Tibial nerve (tissue), 4 donors: ENCODE measurements around the gene OPCML. TPM values are rescaled to one million over a fixed set of nuclear protein-coding genes. Genes with fewer than 3 reads are reported as not detected.

Experiments used
- DNase-seq, 2 donors: peaks; one replicate each; pipeline ENCODE4 v3.0.0-alpha.2; 2019; ENCODE audit warnings: low spot score in 2 of 2
- H3K27ac ChIP-seq, 4 donors: fragments of 200-600 bp; sonication (generic) in 3 of 4; one replicate each; pipeline ENCODE4 v1.5.1; 2017 to 2019; ENCODE audit warnings: mild to moderate bottlenecking in 1 of 4
- H3K27me3 ChIP-seq, 2 donors: fragments of 200-600 bp; sonication (generic) in 1 of 2; one replicate each; pipeline versions ENCODE4 v1.5.1 to v1.6.0; 2017 to 2019
- H3K36me3 ChIP-seq, 3 donors: fragments of 200-600 bp; sonication (generic); one replicate each; pipeline ENCODE4 v1.5.1; 2018 to 2019
- H3K4me1 ChIP-seq, 4 donors: fragments of 200-600 bp; sonication (generic) in 3 of 4; one replicate each; pipeline ENCODE4 v1.5.1; 2017 to 2019
- H3K4me3 ChIP-seq, 4 donors: fragments of 200-600 bp; sonication (generic) in 3 of 4; one replicate each; pipeline ENCODE4 v1.5.1; 2017 to 2019; ENCODE audit warnings: mild to moderate bottlenecking in 1 of 4, moderate library complexity in 1 of 4
- H3K9me3 ChIP-seq, 4 donors: fragments of 200-600 bp; sonication (generic) in 3 of 4; one replicate each; pipeline ENCODE4 v1.5.1; 2017 to 2019
- EP300 ChIP-seq, 2 donors: sonication (generic); formaldehyde crosslinking; IDR thresholded peaks; one replicate each; pipeline ENCODE4 v1.6.1; 2017; ENCODE audit warnings: antibody characterized with exemption in 2 of 2, mild to moderate bottlenecking in 1 of 2
- POLR2A ChIP-seq, 2 donors: fragments of 450-650 bp; IDR thresholded peaks; one replicate each; pipeline ENCODE4 v1.6.1; 2017; ENCODE audit warnings: antibody characterized with exemption in 2 of 2, mild to moderate bottlenecking in 2 of 2, moderate library complexity in 2 of 2
- WGBS, 2 donors: methylation state at CpG; one replicate each; pipeline ENCODE4 v1.1.5; 2018; 5-methylcytosine and 5-hydroxymethylcytosine counted together
- total RNA-seq, 4 donors: library from RNA; depleted of rRNA; stranded (reverse); fragments of >200 nt; gene quantifications; one replicate each; pipeline ENCODE4 v1.1.0, GENCODE V29; 2016
- TF ChIP-seq, protein P1 (sequence below), 5 experiments: fragments of 200-600 bp in 3 of 5; fragments of 450-650 bp in 2 of 5; sonication (generic) in 3 of 5; IDR thresholded peaks; one replicate each; pipeline ENCODE4 v1.5.1; 2016 to 2019; ENCODE audit warnings: antibody characterized with exemption in 5 of 5, mild to moderate bottlenecking in 3 of 5, moderate library complexity in 2 of 5

Gene OPCML
- total RNA-seq, 4 donors from 2014 or later = 1.0 to 10.8 (median 1.9) TPM

DNA sequence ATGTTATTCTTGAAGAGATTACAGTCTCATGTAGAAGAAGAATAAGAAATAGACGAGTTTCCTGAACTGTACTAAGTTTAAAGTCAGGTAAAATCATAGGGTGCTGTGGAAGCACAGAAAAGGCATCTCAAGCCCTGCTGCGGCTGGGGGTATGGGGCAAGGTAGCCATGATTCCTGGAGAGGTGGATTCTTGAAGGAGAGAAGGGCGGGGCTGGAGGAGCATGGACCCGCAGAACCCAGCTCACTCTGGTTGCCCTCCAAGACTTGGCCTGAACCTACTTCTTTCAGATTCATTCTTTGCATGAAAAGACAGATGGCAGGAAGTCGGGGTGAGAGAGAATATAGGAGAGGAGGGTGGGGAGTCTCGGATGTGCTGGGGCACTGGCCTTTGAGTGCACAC, 57.8 kb downstream of the OPCML start:
- TF ChIP-seq, protein P1, sequence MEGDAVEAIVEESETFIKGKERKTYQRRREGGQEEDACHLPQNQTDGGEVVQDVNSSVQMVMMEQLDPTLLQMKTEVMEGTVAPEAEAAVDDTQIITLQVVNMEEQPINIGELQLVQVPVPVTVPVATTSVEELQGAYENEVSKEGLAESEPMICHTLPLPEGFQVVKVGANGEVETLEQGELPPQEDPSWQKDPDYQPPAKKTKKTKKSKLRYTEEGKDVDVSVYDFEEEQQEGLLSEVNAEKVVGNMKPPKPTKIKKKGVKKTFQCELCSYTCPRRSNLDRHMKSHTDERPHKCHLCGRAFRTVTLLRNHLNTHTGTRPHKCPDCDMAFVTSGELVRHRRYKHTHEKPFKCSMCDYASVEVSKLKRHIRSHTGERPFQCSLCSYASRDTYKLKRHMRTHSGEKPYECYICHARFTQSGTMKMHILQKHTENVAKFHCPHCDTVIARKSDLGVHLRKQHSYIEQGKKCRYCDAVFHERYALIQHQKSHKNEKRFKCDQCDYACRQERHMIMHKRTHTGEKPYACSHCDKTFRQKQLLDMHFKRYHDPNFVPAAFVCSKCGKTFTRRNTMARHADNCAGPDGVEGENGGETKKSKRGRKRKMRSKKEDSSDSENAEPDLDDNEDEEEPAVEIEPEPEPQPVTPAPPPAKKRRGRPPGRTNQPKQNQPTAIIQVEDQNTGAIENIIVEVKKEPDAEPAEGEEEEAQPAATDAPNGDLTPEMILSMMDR (IDR thresholded peaks at IDR 0.05) = no peak
- no peak for TF ChIP-seq POLR2A (IDR thresholded peaks at IDR 0.05)
- H3K4me1 ChIP-seq = no peaks in the 10 kb centered on the region
- no peaks in the 10 kb centered on the region for H3K9me3 ChIP-seq
- no peak overlapping the region for H3K4me3 ChIP-seq
- H3K36me3 ChIP-seq = no peaks in the 10 kb centered on the region
- no peak for DNase-seq
- H3K27ac ChIP-seq = no peak overlapping the region
- 77 to 78% methylated on average over 6 of the region's 6 CpGs for WGBS, 2 donors
- H3K27me3 ChIP-seq = no peaks in the 10 kb centered on the region

DNA sequence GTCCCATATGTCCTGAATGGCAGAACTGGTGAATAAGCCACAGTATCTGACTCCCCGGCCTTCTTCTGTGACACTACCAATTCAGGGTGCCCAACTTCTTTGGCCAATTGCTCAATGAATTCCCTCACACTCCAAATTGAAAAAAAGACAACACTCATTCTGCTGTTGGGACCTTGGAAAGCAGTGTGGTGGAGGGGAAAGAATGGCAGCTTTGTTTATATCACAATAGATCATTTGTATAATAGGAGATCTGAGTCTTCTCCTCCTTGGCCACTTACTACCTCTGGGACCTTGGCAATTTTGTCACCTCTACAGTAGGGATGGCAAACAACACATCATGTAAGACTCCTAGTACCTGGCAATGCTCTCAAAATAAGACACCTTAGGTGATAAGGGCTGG, 64.6 kb downstream of the OPCML start:
- H3K4me3 ChIP-seq = no peak overlapping the region
- TF ChIP-seq POLR2A (IDR thresholded peaks at IDR 0.05) (no peak), EP300 (IDR thresholded peaks at IDR 0.05) (no peak)
- TF ChIP-seq, protein P1 (IDR thresholded peaks at IDR 0.05) = no peak
- H3K36me3 ChIP-seq = no peaks in the 10 kb centered on the region
- H3K27ac ChIP-seq = no peak overlapping the region
- 41 to 68% methylated on average over 1 of the region's 1 CpG for WGBS, 2 donors
- no peaks in the 10 kb centered on the region for H3K9me3 ChIP-seq
- H3K4me1 ChIP-seq = no peaks in the 10 kb centered on the region
- DNase-seq = no peak
- no peaks in the 10 kb centered on the region for H3K27me3 ChIP-seq

DNA sequence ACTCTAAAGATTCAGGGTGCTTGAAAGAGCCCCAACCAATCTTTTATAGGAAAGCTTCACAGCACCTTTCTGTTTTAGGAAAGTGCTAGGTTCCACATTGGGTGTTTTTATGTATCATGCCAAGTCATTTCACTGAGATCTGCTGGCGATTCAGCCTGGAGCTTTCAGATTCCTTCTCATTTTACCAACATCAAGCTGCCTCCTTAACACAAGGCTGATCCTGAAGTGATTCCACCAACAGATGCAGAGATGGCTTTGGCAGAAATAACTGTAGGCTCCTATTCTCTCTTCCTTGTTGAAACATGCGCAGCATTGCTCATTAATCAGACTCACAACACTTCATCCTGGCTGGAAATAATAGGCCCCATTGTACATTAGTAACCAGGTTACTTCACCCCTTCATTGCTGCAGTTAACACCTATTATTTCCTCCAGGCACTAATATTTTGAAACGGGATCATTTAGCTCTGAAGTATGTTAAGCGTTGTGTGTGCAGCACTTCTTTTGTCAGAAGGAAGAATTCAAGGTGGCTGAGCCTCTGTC, 89.0 kb downstream of the OPCML start:
- Histone ChIP-seq H3K27ac (no peak overlapping the region), H3K4me1 (no peaks in the 10 kb centered on the region), H3K9me3 (peaks cover 0 to 5% (median 0%) of the 10 kb centered on the region in 4 donors), H3K36me3 (no peaks in the 10 kb centered on the region), H3K27me3 (no peaks in the 10 kb centered on the region), H3K4me3 (no peak overlapping the region)
- no peak for DNase-seq
- no peak for TF ChIP-seq POLR2A (IDR thresholded peaks at IDR 0.05)
- TF ChIP-seq, protein P1 (IDR thresholded peaks at IDR 0.05) = no peak
- TF ChIP-seq EP300 (IDR thresholded peaks at IDR 0.05) = no peak
- 61 to 68% methylated on average over 4 of the region's 4 CpGs for WGBS, 2 donors

DNA sequence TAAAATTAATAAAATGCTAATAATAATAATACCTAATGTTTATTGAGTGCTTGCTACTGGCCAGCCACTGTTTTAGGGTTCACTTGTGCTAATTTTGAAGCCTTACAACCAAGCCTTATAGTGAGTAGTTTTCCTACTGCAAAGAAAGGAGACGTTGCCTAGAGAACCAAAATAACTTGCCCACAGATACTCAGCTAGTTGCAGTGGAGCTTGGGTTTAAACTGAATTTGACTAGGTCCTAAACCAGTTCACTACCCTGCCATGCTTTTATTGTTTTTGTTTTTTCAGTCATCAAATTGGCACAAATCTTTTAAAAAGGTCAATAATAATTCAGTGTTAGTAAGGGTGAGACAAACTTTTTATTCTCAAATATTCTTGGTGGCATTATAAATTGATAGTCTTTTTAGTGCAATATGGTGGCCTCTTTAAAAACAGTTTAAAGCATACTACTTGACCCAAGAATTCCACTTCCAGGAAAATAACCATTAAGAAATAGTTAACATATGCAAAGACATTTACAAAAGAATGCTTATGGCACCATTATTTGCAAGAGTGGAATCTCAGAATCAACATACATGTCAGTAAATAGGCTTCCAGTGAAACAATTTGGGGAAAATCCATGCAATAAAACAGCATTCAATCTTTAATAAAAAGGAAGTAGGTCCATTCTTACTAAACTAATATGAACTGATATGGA, 90.2 kb downstream of the OPCML start:
- no peak for TF ChIP-seq EP300 (IDR thresholded peaks at IDR 0.05)
- WGBS, 2 donors = 82 to 84% methylated on average over 1 of the region's 1 CpG

DNA sequence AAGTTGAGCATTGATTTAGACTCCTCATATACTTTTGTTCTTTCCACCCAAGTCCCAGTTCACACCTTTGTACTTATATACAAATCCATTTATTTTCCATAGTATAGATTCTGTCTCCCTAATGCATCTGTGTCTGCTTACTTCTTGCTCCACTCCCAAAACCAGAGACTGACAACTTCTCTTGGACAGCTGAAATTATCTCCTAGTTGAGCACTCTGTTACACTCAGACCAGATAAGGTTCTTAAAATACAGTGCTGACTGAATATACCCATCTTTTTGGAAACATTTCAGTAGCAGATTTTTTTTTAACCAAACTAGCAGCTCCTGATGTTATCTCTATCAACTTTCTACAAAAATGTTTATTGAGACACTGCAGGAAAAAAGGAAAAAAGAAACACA, 106.3 kb downstream of the OPCML start:
- no peak overlapping the region for H3K27ac ChIP-seq
- no peak for TF ChIP-seq EP300 (IDR thresholded peaks at IDR 0.05)
- no peak for TF ChIP-seq POLR2A (IDR thresholded peaks at IDR 0.05)
- TF ChIP-seq, protein P1 (IDR thresholded peaks at IDR 0.05) = no peak
- H3K36me3 ChIP-seq = no peaks in the 10 kb centered on the region
- H3K27me3 ChIP-seq = no peaks in the 10 kb centered on the region
- no peak overlapping the region for H3K4me3 ChIP-seq
- DNase-seq = no peak
- no peaks in the 10 kb centered on the region for H3K9me3 ChIP-seq
- H3K4me1 ChIP-seq = no peaks in the 10 kb centered on the region

More for the DNA sequence above, 90.2 kb downstream of the OPCML start:
- Histone ChIP-seq H3K27me3 (no peaks in the 10 kb centered on the region), H3K36me3 (no peaks in the 10 kb centered on the region), H3K27ac (no peak overlapping the region), H3K4me1 (no peaks in the 10 kb centered on the region), H3K9me3 (peaks cover 0 to under 1% (median 0%) of the 10 kb centered on the region in 4 donors), H3K4me3 (no peak overlapping the region)
- no peak for DNase-seq
